K562 (cell line): ENCODE results near the gene DPAGT1. TPM values are rescaled to one million over a fixed set of nuclear protein-coding genes. Genes with fewer than 3 reads are reported as not detected.
A peak's percentile ranks its signal among the peaks of the same experiment; 100 is the strongest.

Experiments
- COPS2 ChIP-seq: fragments of 450-650 bp; conservative IDR thresholded peaks from 2 replicates; pipeline ENCODE4 v1.6.1; 2016; ENCODE audit warnings: mild to moderate bottlenecking, moderate library complexity
- GABPB2 ChIP-seq: fragments of 250-450 bp; sonication (Bioruptor Pico); conservative IDR thresholded peaks from 2 replicates; pipeline ENCODE4 v1.5.1; 2021; ENCODE audit warnings: mild to moderate bottlenecking
- HNRNPL ChIP-seq: fragments of 200-400 bp; formaldehyde crosslinking; IDR thresholded peaks from 2 replicates; pipeline ENCODE4 v1.6.1; 2017; ENCODE audit warnings: low read depth, mild to moderate bottlenecking, low read length
- ID3 ChIP-seq, 2 experiments: fragments of 250-450 bp in 1 of 2; fragments of 450-650 bp in 1 of 2; sonication (Bioruptor Pico) in 1 of 2; IDR thresholded peaks; 2 replicates each; pipeline versions ENCODE4 v1.6.1 to v1.8.0; 2016 to 2021; ENCODE audit warnings: mild to moderate bottlenecking in 2 of 2, moderate library complexity in 2 of 2, missing compliant biosample characterization in 1 of 2, missing genetic modification characterization in 1 of 2
- KAT7 ChIP-seq: sonication (generic); formaldehyde crosslinking; IDR thresholded peaks from 2 replicates; pipeline ENCODE4 v1.8.0; 2022; ENCODE audit warnings: missing genetic modification reagents, mild to moderate bottlenecking, borderline replicate concordance
- NFE2 ChIP-seq: IDR thresholded peaks from 2 replicates; pipeline ENCODE4 v1.6.1; 2014; ENCODE audit warnings: antibody characterized with exemption, low read depth
- NKRF ChIP-seq: fragments of 450-650 bp; IDR thresholded peaks from 2 replicates; pipeline ENCODE4 v1.6.1; 2016; ENCODE audit warnings: borderline replicate concordance
- SMARCE1 ChIP-seq: fragments of 450-650 bp; IDR thresholded peaks from 2 replicates; pipeline ENCODE4 v1.7.1; 2016; ENCODE audit warnings: mild to moderate bottlenecking
- SP1 ChIP-seq: sonication (generic); formaldehyde crosslinking; IDR thresholded peaks from 2 replicates; pipeline ENCODE4 v1.8.1; 2022; ENCODE audit warnings: mild to moderate bottlenecking, missing genetic modification reagents
- STAT5B ChIP-seq: fragments of 250-450 bp; sonication (Bioruptor Pico); IDR thresholded peaks from 2 replicates; pipeline ENCODE4 v1.8.0; 2021; ENCODE audit warnings: mild to moderate bottlenecking, inconsistent platforms
- STAT6 ChIP-seq: sonication (generic); formaldehyde crosslinking; IDR thresholded peaks from 2 replicates; pipeline ENCODE4 v1.8.1; 2023; ENCODE audit warnings: mild to moderate bottlenecking, missing genetic modification reagents
- TAF15 ChIP-seq: fragments of 200-400 bp; formaldehyde crosslinking; IDR thresholded peaks from 2 replicates; pipeline ENCODE4 v1.6.1; 2017; ENCODE audit warnings: mild to moderate bottlenecking, low read depth, low read length, moderate library complexity
- TCFL5 ChIP-seq: fragments of 250-450 bp; sonication (Bioruptor Pico); conservative IDR thresholded peaks from 2 replicates; pipeline ENCODE4 v1.6.1; 2021; ENCODE audit warnings: mild to moderate bottlenecking, moderate library complexity, matching md5 sums
- TFE3 ChIP-seq: fragments of 450-650 bp; formaldehyde crosslinking; IDR thresholded peaks from 2 replicates; pipeline ENCODE4 v1.4.0; 2020; ENCODE audit warnings: mild to moderate bottlenecking, mixed read lengths
- ZNF324 ChIP-seq: fragments of 250-450 bp; sonication (Bioruptor Pico); IDR thresholded peaks from 2 replicates; pipeline ENCODE4 v1.4.0; 2020; ENCODE audit warnings: mild to moderate bottlenecking
- polyA plus RNA-seq, 8 experiments: library from polyadenylated mRNA; depleted of rRNA in 4 of 8; stranded (reverse) in 5 of 8; unstranded in 3 of 8; fragments of >200 nt; fragmentation: Nextera tagmentation in 2 of 8; fragmentation: Illumina TruSeq in 1 of 8; extraction: Ambion mirVana in 2 of 8; extraction: Trizol in 1 of 8; gene quantifications; 2 replicates each; pipeline versions ENCODE4 v1.2.1 to v1.2.3, GENCODE V29; 2011 to 2014; ENCODE audit warnings: inconsistent platforms in 1 of 8, missing spikeins in 1 of 8
- total RNA-seq, 7 experiments: library from RNA; depleted of rRNA in 6 of 7; stranded (reverse); fragments of >200 nt in 6 of 7; fragmentation: Illumina TruSeq in 2 of 7; extraction: Trizol in 2 of 7; gene quantifications; 2 replicates each; pipeline versions ENCODE4 v1.2.1 to v1.2.3, GENCODE V29; 2011 to 2021; ENCODE audit warnings: low replicate concordance in 1 of 7

Gene DPAGT1
- total and polyA plus RNA-seq, 9 of the 15 experiments (the other 6 are each of a cell fraction or from before 2014, with no cell fraction given) = 29.9 to 135 (median 85.0) TPM

- TF ChIP-seq TFE3 (CRISPR knock-in tag) (no peak), GABPB2 (CRISPR knock-in tag) (0 out of 2 replicates have a peak, but pooled peaks have one; percentile 21), STAT5B (CRISPR knock-in tag) (no peak), ID3 (CRISPR knock-in tag; IDR thresholded peaks at IDR 0.05) (no peak), ID3 (tag; IDR thresholded peaks at IDR 0.05) (0 out of 2 replicates have a peak, but pooled peaks have one; percentile 17), KAT7 (peak; percentile 76), NFE2 (no peak), STAT6 (CRISPR knock-in tag) (0 out of 2 replicates have a peak, but pooled peaks have one; percentile 62), COPS2 (no peak), TAF15 (no peak), SP1 (CRISPR knock-in tag) (peak; percentile 50; the same call in 1 of the 2 replicates), ZNF324 (0 out of 2 replicates have a peak, but pooled peaks have one; percentile 28), NKRF (peak; percentile 27; the same call in 1 of the 2 replicates), SMARCE1 (no peak), TCFL5 (no peak), HNRNPL (no peak; the same call in 1 of the 2 replicates)
Observed at GRCh38 chr11:119056421-119056999, 45.1 kb downstream of the DPAGT1 start (continued).
